ENCODE measurements around the gene SPR. TPM values are rescaled to one million over a fixed set of nuclear protein-coding genes. Genes with fewer than 3 reads are reported as not detected.

Gene SPR
- total RNA-seq, 1 donor from 2014 or later = 7.1 TPM

DNA sequence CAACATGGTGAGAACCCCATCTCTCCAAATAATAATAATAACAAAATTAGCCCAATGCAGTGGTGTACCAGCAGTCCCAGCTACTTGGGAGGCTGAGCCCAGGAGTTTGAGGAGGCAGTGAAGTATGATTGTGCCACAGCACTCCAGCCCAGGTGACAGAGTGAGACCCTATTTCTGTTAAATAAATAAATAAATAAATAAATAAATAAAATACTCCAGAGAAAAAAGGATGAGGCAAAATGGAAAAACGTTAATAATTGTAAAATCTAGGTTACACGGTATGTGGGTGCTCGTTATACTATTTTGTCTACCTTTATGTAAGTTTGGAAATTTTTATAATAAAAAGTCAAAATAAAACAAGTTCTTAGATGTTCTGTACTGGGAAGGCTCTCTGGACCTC lies 21.5 kb downstream of the SPR start:
- H3K4me3 Mint-ChIP-seq (ENCODE audit: unreplicated experiment) = no peak overlapping the region

GRCh38 chr2:72911256-72911655 lies 24.0 kb downstream of the SPR start:
- Mint-ChIP-seq H3K27me3 (ENCODE audit: unreplicated experiment) (peaks cover 88% of the 10 kb centered on the region), H3K4me3 (ENCODE audit: unreplicated experiment) (no peak overlapping the region), H3K4me1 (ENCODE audit: unreplicated experiment) (peaks cover 9% of the 10 kb centered on the region), H3K9me3 (ENCODE audit: unreplicated experiment) (peaks cover 3% of the 10 kb centered on the region), H3K27ac (ENCODE audit: unreplicated experiment) (no peak overlapping the region), H3K36me3 (ENCODE audit: unreplicated experiment) (peaks cover 3% of the 10 kb centered on the region)
- no peak for TF ChIP-seq CTCF (IDR thresholded peaks at IDR 0.05)
- DNase-seq (ENCODE audit: extremely low spot score, unreplicated experiment) = no peak

More for the DNA sequence above, 21.5 kb downstream of the SPR start:
- no peaks in the 10 kb centered on the region for H3K4me1 Mint-ChIP-seq (ENCODE audit: unreplicated experiment)
- peaks cover 5% of the 10 kb centered on the region for H3K9me3 Mint-ChIP-seq (ENCODE audit: unreplicated experiment)
- no peak overlapping the region for H3K27ac Mint-ChIP-seq (ENCODE audit: unreplicated experiment)
- TF ChIP-seq CTCF (IDR thresholded peaks at IDR 0.05) = no peak
- peaks cover 5% of the 10 kb centered on the region for H3K36me3 Mint-ChIP-seq (ENCODE audit: unreplicated experiment)
- DNase-seq (ENCODE audit: extremely low spot score, unreplicated experiment) = no peak
- peaks cover 93% of the 10 kb centered on the region for H3K27me3 Mint-ChIP-seq (ENCODE audit: unreplicated experiment)

DNA sequence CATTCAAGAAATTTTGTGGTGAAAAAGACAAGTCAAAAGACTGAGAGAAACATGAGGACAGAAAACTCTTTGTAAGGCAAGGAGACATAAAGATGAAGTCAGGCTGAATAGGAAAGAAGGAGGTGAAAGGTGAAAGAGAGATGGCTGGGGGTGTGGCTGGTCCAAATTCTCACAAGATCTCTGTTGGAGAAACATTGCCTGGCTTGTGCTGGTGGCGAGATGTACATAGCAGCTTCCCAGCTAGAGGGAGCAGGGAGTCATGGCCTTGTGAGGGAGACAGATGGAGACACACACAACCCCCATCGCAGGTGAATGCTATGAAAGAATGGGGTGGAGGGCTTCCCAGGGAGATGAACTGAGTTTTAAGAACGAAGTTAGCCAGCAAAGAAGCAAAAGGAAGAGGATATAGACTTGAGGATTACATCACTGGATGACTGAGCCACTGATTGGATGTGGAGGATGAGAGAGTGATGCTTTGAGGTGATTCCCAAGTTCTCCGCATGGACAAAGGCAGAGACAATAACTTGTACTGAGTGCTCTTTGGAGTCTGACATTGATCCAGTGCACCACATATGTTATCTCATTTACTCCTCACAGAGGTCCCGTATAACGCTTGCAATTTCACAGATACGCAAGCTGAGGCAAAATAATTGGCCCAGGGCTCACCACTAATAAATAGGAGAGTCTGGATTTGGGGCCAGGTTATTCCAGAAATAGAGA lies 26.4 kb downstream of the SPR start:
- Mint-ChIP-seq H3K4me3 (ENCODE audit: unreplicated experiment) (no peak overlapping the region), H3K9me3 (ENCODE audit: unreplicated experiment) (no peaks in the 10 kb centered on the region), H3K36me3 (ENCODE audit: unreplicated experiment) (no peaks in the 10 kb centered on the region), H3K27me3 (ENCODE audit: unreplicated experiment) (peaks cover 78% of the 10 kb centered on the region), H3K4me1 (ENCODE audit: unreplicated experiment) (peaks cover 18% of the 10 kb centered on the region), H3K27ac (ENCODE audit: unreplicated experiment) (no peak overlapping the region)
- TF ChIP-seq CTCF (IDR thresholded peaks at IDR 0.05) = peak; percentile 32
- DNase-seq (ENCODE audit: extremely low spot score, unreplicated experiment) = no peak

DNA sequence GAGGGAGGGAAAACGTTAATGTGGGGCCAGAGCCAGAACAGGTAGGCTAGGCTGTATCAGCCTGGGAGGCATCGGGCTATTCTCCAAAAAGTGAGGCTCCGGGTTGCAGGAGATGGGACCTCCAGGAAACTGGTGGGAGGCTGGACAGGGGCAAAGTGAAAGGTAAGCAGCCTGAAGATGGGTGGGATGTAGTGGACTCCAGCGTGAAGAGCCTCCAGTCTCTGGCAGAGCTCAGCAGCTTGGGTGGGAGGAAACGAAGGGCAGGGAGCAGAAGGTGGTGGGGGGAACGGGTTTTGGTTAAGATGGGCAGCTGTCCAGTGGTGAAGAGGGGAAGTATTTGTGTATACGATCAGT lies 27.0 kb downstream of the SPR start:
- peak; percentile 64 for DNase-seq (ENCODE audit: extremely low spot score, unreplicated experiment)
- TF ChIP-seq CTCF (IDR thresholded peaks at IDR 0.05) = no peak
- peaks cover 20% of the 10 kb centered on the region for H3K4me1 Mint-ChIP-seq (ENCODE audit: unreplicated experiment)
- H3K4me3 Mint-ChIP-seq (ENCODE audit: unreplicated experiment) = no peak overlapping the region
- no peak overlapping the region for H3K27ac Mint-ChIP-seq (ENCODE audit: unreplicated experiment)
- H3K36me3 Mint-ChIP-seq (ENCODE audit: unreplicated experiment) = no peaks in the 10 kb centered on the region
- H3K27me3 Mint-ChIP-seq (ENCODE audit: unreplicated experiment) = peaks cover 80% of the 10 kb centered on the region
- H3K9me3 Mint-ChIP-seq (ENCODE audit: unreplicated experiment) = no peaks in the 10 kb centered on the region

- H3K4me3 Mint-ChIP-seq (ENCODE audit: unreplicated experiment) = no peak overlapping the region
- no peaks in the 10 kb centered on the region for H3K36me3 Mint-ChIP-seq (ENCODE audit: unreplicated experiment)
- H3K4me1 Mint-ChIP-seq (ENCODE audit: unreplicated experiment) = peaks cover 22% of the 10 kb centered on the region
- H3K27ac Mint-ChIP-seq (ENCODE audit: unreplicated experiment) = no peak overlapping the region
- TF ChIP-seq CTCF (IDR thresholded peaks at IDR 0.05) = no peak
- peaks cover 80% of the 10 kb centered on the region for H3K27me3 Mint-ChIP-seq (ENCODE audit: unreplicated experiment)
- no peak for DNase-seq (ENCODE audit: extremely low spot score, unreplicated experiment)
- H3K9me3 Mint-ChIP-seq (ENCODE audit: unreplicated experiment) = no peaks in the 10 kb centered on the region
Observed at GRCh38 chr2:72914589-72915319, 27.5 kb downstream of the SPR start.
